Nephron (organoid): Measurements from ENCODE around the gene CHID1.

Experiments used
- H3K27ac Mint-ChIP-seq, 3 experiments: 2 replicates each; pipeline ENCODE4 v1.8.0; 2020; ENCODE audit warnings: mixed read lengths in 3 of 3, mild to moderate bottlenecking in 2 of 3, moderate library complexity in 1 of 3
- H3K27me3 Mint-ChIP-seq: 2 replicates; pipeline ENCODE4 v1.8.0; 2021; ENCODE audit warnings: low read depth, mild to moderate bottlenecking, moderate library complexity, mixed read lengths
- H3K36me3 Mint-ChIP-seq: 2 replicates; pipeline ENCODE4 v1.8.0; 2020; ENCODE audit warnings: low read depth, mixed read lengths
- H3K4me1 Mint-ChIP-seq: 2 replicates; pipeline ENCODE4 v1.8.0; 2020; ENCODE audit warnings: mixed read lengths
- H3K4me3 Mint-ChIP-seq, 3 experiments: 2 replicates each; pipeline ENCODE4 v1.8.0; 2020; ENCODE audit warnings: mild to moderate bottlenecking in 3 of 3, mixed read lengths in 3 of 3, moderate library complexity in 2 of 3
- H3K9me3 Mint-ChIP-seq: 2 replicates; pipeline ENCODE4 v1.8.0; 2020; ENCODE audit warnings: mixed read lengths
- TF ChIP-seq, protein P1 (sequence below), 3 experiments: fragments of 200-600 bp; sonication (generic); IDR thresholded peaks; one replicate each; pipeline ENCODE4 v1.5.0; 2021; ENCODE audit warnings: antibody characterized with exemption in 3 of 3; ENCODE audit not compliant: unreplicated experiment in 3 of 3

The CHID1 gene

DNA sequence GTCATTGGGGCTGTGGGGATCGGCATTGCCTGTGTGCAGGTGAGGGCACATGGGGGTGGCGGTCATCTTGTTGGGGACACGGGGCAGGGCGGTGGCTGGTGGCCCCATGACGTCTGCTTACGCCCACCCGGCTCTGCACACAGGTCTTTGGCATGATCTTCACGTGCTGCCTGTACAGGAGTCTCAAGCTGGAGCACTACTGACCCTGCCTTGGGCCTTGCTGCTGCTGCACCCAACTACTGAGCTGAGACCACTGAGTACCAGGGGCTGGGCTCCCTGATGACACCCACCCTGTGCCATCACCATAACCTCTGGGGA, 72.7 kb downstream of the CHID1 start:
- Mint-ChIP-seq H3K4me1 (peaks cover 16% of the 10 kb centered on the region), H3K27me3 (no peaks in the 10 kb centered on the region), H3K4me3 (peak overlapping the region in 1 of 3 experiments; percentile 74), H3K36me3 (peaks cover 12% of the 10 kb centered on the region), H3K27ac (no peak overlapping the region), H3K9me3 (no peaks in the 10 kb centered on the region)
- TF ChIP-seq, protein P1, sequence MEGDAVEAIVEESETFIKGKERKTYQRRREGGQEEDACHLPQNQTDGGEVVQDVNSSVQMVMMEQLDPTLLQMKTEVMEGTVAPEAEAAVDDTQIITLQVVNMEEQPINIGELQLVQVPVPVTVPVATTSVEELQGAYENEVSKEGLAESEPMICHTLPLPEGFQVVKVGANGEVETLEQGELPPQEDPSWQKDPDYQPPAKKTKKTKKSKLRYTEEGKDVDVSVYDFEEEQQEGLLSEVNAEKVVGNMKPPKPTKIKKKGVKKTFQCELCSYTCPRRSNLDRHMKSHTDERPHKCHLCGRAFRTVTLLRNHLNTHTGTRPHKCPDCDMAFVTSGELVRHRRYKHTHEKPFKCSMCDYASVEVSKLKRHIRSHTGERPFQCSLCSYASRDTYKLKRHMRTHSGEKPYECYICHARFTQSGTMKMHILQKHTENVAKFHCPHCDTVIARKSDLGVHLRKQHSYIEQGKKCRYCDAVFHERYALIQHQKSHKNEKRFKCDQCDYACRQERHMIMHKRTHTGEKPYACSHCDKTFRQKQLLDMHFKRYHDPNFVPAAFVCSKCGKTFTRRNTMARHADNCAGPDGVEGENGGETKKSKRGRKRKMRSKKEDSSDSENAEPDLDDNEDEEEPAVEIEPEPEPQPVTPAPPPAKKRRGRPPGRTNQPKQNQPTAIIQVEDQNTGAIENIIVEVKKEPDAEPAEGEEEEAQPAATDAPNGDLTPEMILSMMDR (IDR thresholded peaks at IDR 0.05; ENCODE audit: unreplicated experiment in 3 of 3) = no peak

DNA sequence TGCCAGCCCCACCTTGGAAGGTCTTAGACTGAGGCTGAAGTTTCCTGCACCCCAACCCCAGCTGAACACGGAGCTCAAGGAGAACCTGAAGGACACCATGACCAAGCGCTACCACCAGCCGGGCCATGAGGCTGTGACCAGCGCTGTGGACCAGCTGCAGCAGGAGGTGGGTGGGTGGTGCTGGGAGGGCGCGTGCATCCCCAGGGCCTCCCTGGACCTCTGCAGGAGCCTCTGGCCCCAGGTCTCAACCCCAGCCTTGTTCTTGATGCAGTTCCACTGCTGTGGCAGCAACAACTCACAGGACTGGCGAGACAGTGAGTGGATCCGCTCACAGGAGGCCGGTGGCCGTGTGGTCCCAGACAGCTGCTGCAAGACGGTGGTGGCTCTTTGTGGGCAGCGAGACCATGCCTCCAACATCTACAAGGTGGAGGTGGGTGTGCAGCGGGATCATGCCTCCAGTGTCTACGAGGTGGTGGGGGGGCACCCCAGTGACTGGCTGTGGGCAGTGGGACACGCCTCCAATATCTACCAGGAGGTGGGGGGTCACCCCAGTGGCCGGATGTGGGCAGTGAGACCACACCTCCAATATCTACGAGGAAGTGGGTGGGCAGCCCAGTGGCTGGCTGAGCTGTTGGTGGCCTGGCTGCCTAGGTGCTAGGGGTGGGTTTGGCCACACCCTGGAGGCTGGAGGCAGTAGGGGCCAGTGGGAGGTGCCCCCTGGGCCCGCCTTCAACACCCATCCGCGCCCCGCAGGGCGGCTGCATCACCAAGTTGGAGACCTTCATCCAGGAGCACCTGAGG, 73.2 kb downstream of the CHID1 start:
- H3K36me3 Mint-ChIP-seq = peaks cover 12% of the 10 kb centered on the region
- H3K4me3 Mint-ChIP-seq = no peak overlapping the region
- peaks cover 16% of the 10 kb centered on the region for H3K4me1 Mint-ChIP-seq
- H3K9me3 Mint-ChIP-seq = no peaks in the 10 kb centered on the region
- TF ChIP-seq, protein P1 (IDR thresholded peaks at IDR 0.05; ENCODE audit: unreplicated experiment in 3 of 3) = no peak
- no peak overlapping the region for H3K27ac Mint-ChIP-seq
- H3K27me3 Mint-ChIP-seq = no peaks in the 10 kb centered on the region

GRCh38 chr11:836700-837099, 73.9 kb downstream of the CHID1 start:
- peaks cover 12% of the 10 kb centered on the region for H3K36me3 Mint-ChIP-seq
- H3K27ac Mint-ChIP-seq = no peak overlapping the region
- peaks cover 3% of the 10 kb centered on the region for H3K27me3 Mint-ChIP-seq
- no peak overlapping the region for H3K4me3 Mint-ChIP-seq
- peaks cover 19% of the 10 kb centered on the region for H3K4me1 Mint-ChIP-seq
- TF ChIP-seq, protein P1 (IDR thresholded peaks at IDR 0.05; ENCODE audit: unreplicated experiment in 3 of 3) = no peak
- H3K9me3 Mint-ChIP-seq = no peaks in the 10 kb centered on the region

DNA sequence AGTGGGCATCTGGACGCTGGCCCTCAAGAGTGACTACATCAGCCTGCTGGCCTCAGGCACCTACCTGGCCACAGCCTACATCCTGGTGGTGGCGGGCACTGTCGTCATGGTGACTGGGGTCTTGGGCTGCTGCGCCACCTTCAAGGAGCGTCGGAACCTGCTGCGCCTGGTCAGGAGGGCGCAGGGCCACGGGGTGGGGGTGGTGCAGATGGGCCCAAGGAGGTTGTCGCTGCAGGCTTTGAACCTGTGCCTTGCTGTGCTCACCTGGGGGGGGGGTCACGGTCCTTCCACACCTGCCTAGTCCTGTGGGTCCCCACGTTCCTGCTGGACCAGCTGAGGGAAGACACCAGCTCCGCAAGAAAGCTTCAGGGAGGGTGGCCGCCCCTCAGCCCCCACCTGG, 74.3 kb downstream of the CHID1 start:
- TF ChIP-seq, protein P1 (IDR thresholded peaks at IDR 0.05; ENCODE audit: unreplicated experiment in 3 of 3) = no peak
- H3K9me3 Mint-ChIP-seq = no peaks in the 10 kb centered on the region
- H3K4me3 Mint-ChIP-seq = no peak overlapping the region
- H3K27me3 Mint-ChIP-seq = peaks cover 7% of the 10 kb centered on the region
- no peak overlapping the region for H3K27ac Mint-ChIP-seq
- peaks cover 12% of the 10 kb centered on the region for H3K36me3 Mint-ChIP-seq
- peaks cover 24% of the 10 kb centered on the region for H3K4me1 Mint-ChIP-seq

GRCh38 chr11:834371-835316, 76.0 kb downstream of the CHID1 start:
- Mint-ChIP-seq H3K4me1 (peaks cover 16% of the 10 kb centered on the region), H3K27me3 (peaks cover 11% of the 10 kb centered on the region), H3K36me3 (peaks cover 6% of the 10 kb centered on the region), H3K4me3 (peak overlapping the region; percentile 84 to 87 (median 85)), H3K27ac (peak overlapping the region in 2 of 3 experiments; percentile 63 to 69), H3K9me3 (no peaks in the 10 kb centered on the region)
- TF ChIP-seq, protein P1 (IDR thresholded peaks at IDR 0.05; ENCODE audit: unreplicated experiment in 3 of 3) = no peak
